H54 (cell line): Measurements from ENCODE around the gene MAPK8IP3.

Experiments used
- DNase-seq: peaks from one replicate; pipeline ENCODE4 v3.0.0; 2011; ENCODE audit warnings: low spot score, mixed read lengths; ENCODE audit not compliant: insufficient read length
- FAIRE-seq: peaks from 3 replicates; lab custom pipeline; 2011; peaks lifted over from hg19 to GRCh38; lab: Jason Lieb, UNC
- POLR2A ChIP-seq: IDR thresholded peaks from 2 replicates; pipeline ENCODE4 v1.6.1; 2011; ENCODE audit warnings: low read depth, mild to moderate bottlenecking, low read length

MAPK8IP3 gene

GRCh38 chr16:1818873-1819525 is 113.0 kb downstream of the MAPK8IP3 start:
- TF ChIP-seq POLR2A: no peak
- no peak for DNase-seq
- no peak for FAIRE-seq

DNA sequence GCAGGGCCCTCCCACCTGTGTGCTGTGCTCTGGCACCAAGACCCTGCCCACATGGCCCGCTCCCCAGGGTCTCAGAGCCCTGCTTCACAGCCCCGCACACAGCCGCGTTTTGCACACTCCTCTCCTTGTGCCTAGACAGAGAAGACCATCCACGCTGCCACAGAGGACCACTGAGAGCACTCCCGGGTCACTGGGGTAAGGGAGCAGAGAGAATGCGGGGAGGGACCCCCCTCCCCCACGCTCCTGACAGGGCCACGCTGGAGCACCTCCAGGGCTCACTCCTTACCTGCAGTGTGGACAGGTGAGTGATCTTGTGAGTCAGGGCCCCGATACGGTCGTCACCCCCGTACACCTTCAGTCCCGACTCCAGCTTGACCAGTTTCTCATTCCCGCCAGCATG is 113.6 kb downstream of the MAPK8IP3 start:
- DNase-seq (no peak), FAIRE-seq (no peak)
- no peak for TF ChIP-seq POLR2A
